ENCODE data around the gene INTS1. TPM values are rescaled to one million over a fixed set of nuclear protein-coding genes. Genes with fewer than 3 reads are reported as not detected.

INTS1 gene
- total RNA-seq, 1 experiment from 2014 or later: 161 TPM

DNA sequence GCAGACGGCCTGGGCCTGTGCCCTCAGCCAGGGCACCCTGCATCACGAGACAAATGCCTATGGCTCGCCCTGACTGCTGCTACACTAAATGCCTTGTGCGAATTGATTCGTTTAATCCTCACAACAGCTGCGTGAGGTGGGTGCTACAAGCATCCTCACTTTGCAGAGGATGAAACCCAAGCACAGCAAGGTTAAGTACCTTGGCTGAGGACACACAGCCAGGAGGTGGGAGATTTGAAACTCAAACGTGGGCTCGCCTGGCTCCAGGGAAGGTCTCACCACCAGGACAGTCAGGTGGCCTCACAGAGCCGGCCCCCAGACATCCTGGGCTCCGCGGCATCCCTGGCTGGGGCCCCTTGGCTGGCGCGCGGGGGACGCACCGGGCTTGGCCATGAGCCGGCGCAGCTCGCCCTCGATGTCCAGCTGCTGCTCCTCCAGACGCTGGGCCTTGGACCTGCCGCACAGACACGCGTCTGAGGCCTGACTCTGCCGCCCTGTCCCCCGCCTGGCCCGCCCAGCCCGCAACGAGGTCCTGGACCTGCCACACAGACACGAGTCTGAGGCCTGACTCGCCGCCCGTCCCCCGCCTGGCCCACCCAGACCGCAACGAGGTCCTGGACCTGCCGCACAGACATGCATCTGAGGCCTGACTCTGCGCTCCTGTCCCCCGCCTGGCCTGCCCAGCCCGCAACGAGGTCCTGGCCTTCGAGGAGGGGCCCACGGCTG, 66.9 kb downstream of the INTS1 start (continued):
- TF ChIP-seq E2F4 (CRISPR knock-in tag; IDR thresholded peaks at IDR 0.05; ENCODE audit: borderline replicate concordance, low read depth): no peak
- TF ChIP-seq ZNF317 (CRISPR knock-in tag; IDR thresholded peaks at IDR 0.05; ENCODE audit: borderline replicate concordance, low read depth): no peak

DNA sequence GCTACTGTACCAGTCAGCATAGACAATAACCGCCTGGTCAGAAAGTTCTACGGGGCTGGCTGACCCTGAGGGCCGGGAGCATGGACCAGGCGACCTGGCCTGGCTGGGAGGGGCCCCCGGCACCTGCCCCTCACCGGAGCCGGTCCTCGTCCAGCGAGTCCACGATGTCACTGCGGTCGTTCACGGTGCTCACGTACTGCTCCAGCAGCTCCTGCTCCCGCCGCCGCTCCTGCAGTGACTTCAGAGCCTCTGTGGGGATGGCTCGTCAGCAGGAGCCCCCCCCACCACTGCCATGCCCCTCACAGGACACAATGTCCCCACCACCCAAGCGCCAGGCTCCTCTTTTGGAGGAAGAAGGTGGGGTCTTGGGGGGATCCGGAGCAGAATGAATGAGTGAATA, 67.6 kb downstream of the INTS1 start:
- Mint-ChIP-seq H3K9me3 (peaks cover 4% of the 10 kb centered on the region; the same call in 1 of the 2 replicates), H3K36me3 (no peaks in the 10 kb centered on the region), H3K4me3 (no peak overlapping the region), H3K27me3 (ENCODE audit: low read depth) (no peaks in the 10 kb centered on the region; the same call in 1 of the 2 replicates), H3K27ac (no peak overlapping the region), H3K4me1 (no peaks in the 10 kb centered on the region; the same call in 1 of the 2 replicates)
- ChIA-PET CTCF (no interaction called here), POLR2A (no interaction called here)
- ATAC-seq: no peak
- no peak for DNase-seq (ENCODE audit: low spot score)
- TF ChIP-seq OVOL2 (CRISPR knock-in tag; IDR thresholded peaks at IDR 0.05; ENCODE audit: borderline replicate concordance) (no peak), ZNF416 (CRISPR knock-in tag; IDR thresholded peaks at IDR 0.05) (no peak), HMGXB4 (CRISPR knock-in tag; IDR thresholded peaks at IDR 0.05) (no peak), ZNF121 (CRISPR knock-in tag; IDR thresholded peaks at IDR 0.05) (no peak), ZNF425 (CRISPR knock-in tag; conservative IDR thresholded peaks at IDR 0.05) (no peak), PREB (CRISPR knock-in tag; IDR thresholded peaks at IDR 0.05; ENCODE audit: borderline replicate concordance) (no peak), SP1 (CRISPR knock-in tag; conservative IDR thresholded peaks at IDR 0.05) (no peak), JAZF1 (CRISPR knock-in tag; IDR thresholded peaks at IDR 0.05) (no peak)
- TF ChIP-seq, protein P1, sequence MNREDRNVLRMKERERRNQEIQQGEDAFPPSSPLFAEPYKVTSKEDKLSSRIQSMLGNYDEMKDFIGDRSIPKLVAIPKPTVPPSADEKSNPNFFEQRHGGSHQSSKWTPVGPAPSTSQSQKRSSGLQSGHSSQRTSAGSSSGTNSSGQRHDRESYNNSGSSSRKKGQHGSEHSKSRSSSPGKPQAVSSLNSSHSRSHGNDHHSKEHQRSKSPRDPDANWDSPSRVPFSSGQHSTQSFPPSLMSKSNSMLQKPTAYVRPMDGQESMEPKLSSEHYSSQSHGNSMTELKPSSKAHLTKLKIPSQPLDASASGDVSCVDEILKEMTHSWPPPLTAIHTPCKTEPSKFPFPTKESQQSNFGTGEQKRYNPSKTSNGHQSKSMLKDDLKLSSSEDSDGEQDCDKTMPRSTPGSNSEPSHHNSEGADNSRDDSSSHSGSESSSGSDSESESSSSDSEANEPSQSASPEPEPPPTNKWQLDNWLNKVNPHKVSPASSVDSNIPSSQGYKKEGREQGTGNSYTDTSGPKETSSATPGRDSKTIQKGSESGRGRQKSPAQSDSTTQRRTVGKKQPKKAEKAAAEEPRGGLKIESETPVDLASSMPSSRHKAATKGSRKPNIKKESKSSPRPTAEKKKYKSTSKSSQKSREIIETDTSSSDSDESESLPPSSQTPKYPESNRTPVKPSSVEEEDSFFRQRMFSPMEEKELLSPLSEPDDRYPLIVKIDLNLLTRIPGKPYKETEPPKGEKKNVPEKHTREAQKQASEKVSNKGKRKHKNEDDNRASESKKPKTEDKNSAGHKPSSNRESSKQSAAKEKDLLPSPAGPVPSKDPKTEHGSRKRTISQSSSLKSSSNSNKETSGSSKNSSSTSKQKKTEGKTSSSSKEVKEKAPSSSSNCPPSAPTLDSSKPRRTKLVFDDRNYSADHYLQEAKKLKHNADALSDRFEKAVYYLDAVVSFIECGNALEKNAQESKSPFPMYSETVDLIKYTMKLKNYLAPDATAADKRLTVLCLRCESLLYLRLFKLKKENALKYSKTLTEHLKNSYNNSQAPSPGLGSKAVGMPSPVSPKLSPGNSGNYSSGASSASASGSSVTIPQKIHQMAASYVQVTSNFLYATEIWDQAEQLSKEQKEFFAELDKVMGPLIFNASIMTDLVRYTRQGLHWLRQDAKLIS (CRISPR knock-in tag; IDR thresholded peaks at IDR 0.05; ENCODE audit: borderline replicate concordance): no peak
